Measurements from ENCODE around the gene GABRR3. TPM values are rescaled to one million over a fixed set of nuclear protein-coding genes. Genes with fewer than 3 reads are reported as not detected.

The GABRR3 gene
- total and polyA plus RNA-seq, 2 experiments from 2014 or later = not detected

DNA sequence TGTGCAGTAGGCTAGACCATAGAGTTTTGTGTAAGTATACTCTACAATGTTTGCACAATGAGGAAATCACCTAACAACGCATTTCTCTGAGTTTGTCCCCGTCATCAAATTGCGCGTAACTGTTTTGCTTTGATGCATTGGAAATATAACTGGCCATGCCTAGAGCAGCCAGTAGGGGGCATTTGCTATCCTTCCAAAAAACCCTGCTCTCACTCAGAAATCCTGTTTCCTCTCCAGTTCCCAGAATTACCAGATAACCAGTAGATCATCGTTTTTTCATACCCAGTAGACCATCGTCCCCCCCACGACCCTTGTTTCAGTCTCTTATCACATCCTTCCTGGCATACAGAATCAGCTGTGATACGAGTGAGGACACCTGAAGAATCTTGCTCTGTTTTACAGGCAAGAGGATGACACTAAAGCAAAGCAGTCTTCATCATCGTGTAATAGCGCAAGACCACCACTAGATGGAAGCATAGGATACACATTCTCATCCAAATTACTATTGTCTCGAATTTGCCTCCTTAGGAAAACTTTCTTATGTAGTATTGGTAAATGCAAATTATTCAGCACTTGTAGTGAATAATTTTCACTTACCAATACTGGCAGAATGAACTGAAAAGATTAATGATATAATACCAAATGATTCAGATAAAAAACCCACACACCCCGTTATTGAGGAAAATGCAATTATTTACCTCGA lies 4.4 kb upstream of the GABRR3 start:
- peaks cover 1% of the 10 kb centered on the region for H3K27me3 Mint-ChIP-seq (ENCODE audit: insufficient read depth, low read depth, poor library complexity)
- peak; percentile 84 for DNase-seq (ENCODE audit: low spot score)
- peaks cover 7% of the 10 kb centered on the region for H3K9me3 Mint-ChIP-seq
- Histone ChIP-seq H3F3A (replicated peaks; ENCODE audit: low read depth) (no peaks in the 10 kb centered on the region), H3K79me2 (replicated peaks; ENCODE audit: insufficient read depth) (no peaks in the 10 kb centered on the region), H4K20me1 (replicated peaks; ENCODE audit: insufficient read depth) (no peaks in the 10 kb centered on the region), H3K4me3 (peak overlapping the region; percentile 53), H3K27me3 (ENCODE audit: insufficient read depth) (no peaks in the 10 kb centered on the region), H3K9me2 (ENCODE audit: insufficient read depth) (no peaks in the 10 kb centered on the region), H3K36me3 (ENCODE audit: insufficient read depth) (no peaks in the 10 kb centered on the region), H3K27ac (ENCODE audit: low read depth) (no peak overlapping the region), H2AFZ (peak overlapping the region; percentile 74; the same call in 1 of the 2 replicates), H3K4me1 (ENCODE audit: insufficient read depth) (0 out of 2 replicates have a peak, but pooled peaks cover 7% of the 10 kb centered on the region), H3K4me2 (peak overlapping the region; percentile 75)
- H3K27ac Mint-ChIP-seq = peak overlapping the region; percentile 88
- peaks cover 5% of the 10 kb centered on the region for H3K36me3 Mint-ChIP-seq (ENCODE audit: low read depth)
- H3K4me1 Mint-ChIP-seq = peaks cover 7% of the 10 kb centered on the region; the same call in 2 of the 3 replicates
- TF ChIP-seq CTCF (conservative IDR thresholded peaks at IDR 0.05; ENCODE audit: low read depth in 2 of 2) = peak; percentile 89 to 100
- TF ChIP-seq CREB1 (CRISPR knock-in tag; IDR thresholded peaks at IDR 0.05; ENCODE audit: low read depth) = peak; percentile 82
- no peak for TF ChIP-seq EZH2phosphoT487 (IDR thresholded peaks at IDR 0.05; ENCODE audit: unreplicated experiment)
- no peak for TF ChIP-seq ZNF114 (CRISPR knock-in tag; IDR thresholded peaks at IDR 0.05)
- peak overlapping the region; percentile 85 for H3K4me3 Mint-ChIP-seq
- peak; percentile 83 for ATAC-seq

DNA sequence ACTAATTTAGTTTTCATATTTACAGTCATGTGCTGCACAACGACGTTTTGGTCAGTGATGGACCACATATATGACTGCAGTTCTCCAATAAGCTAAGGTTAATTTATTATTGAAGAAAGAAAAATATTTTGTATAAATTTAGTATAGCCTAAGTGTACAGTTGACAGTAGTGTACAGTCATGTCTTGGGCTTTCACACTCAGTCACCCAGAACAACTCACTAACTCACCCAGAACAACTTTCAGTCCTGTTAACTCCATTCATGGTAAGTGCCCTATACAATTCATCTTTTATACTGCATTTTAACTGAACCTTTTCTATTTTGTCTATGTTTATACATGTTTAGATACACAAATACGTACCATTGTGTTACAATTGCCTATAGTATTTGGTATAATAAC lies 3.8 kb upstream of the GABRR3 start:
- Mint-ChIP-seq H3K4me3 (no peak overlapping the region), H3K27me3 (ENCODE audit: insufficient read depth, low read depth, poor library complexity) (peaks cover 1% of the 10 kb centered on the region), H3K27ac (no peak overlapping the region), H3K4me1 (peaks cover 7% of the 10 kb centered on the region; the same call in 2 of the 3 replicates), H3K9me3 (peaks cover 7% of the 10 kb centered on the region), H3K36me3 (ENCODE audit: low read depth) (peaks cover 5% of the 10 kb centered on the region)
- H3K27ac ChIP-seq (ENCODE audit: low read depth) = no peak overlapping the region
- no peak overlapping the region for H3K4me2 ChIP-seq
- no peaks in the 10 kb centered on the region for H3F3A ChIP-seq (replicated peaks; ENCODE audit: low read depth)
- H3K4me3 ChIP-seq = peak overlapping the region; percentile 53
- DNase-seq (ENCODE audit: low spot score) (no peak), ATAC-seq (no peak)
- H2AFZ ChIP-seq = peak overlapping the region; percentile 34; the same call in 1 of the 2 replicates
- H3K79me2 ChIP-seq (replicated peaks; ENCODE audit: insufficient read depth) = no peaks in the 10 kb centered on the region
- H3K36me3 ChIP-seq (ENCODE audit: insufficient read depth) = no peaks in the 10 kb centered on the region
- H3K4me1 ChIP-seq (ENCODE audit: insufficient read depth) = 0 out of 2 replicates have a peak, but pooled peaks cover 7% of the 10 kb centered on the region
- no peaks in the 10 kb centered on the region for H3K27me3 ChIP-seq (ENCODE audit: insufficient read depth)
- H3K9me2 ChIP-seq (ENCODE audit: insufficient read depth) = no peaks in the 10 kb centered on the region
- no peaks in the 10 kb centered on the region for H4K20me1 ChIP-seq (replicated peaks; ENCODE audit: insufficient read depth)
- no peak for TF ChIP-seq CTCF (conservative IDR thresholded peaks at IDR 0.05; ENCODE audit: low read depth in 2 of 2)
- TF ChIP-seq ZNF114 (CRISPR knock-in tag; IDR thresholded peaks at IDR 0.05) = no peak
- no peak for TF ChIP-seq REST (IDR thresholded peaks at IDR 0.05; ENCODE audit: unreplicated experiment)
- no peak for TF ChIP-seq EZH2 (IDR thresholded peaks at IDR 0.05; ENCODE audit: low read depth, unreplicated experiment)
- no peak for TF ChIP-seq ZNF331 (CRISPR knock-in tag; IDR thresholded peaks at IDR 0.05; ENCODE audit: low read depth)
- TF ChIP-seq POLR2AphosphoS5 (IDR thresholded peaks at IDR 0.05; ENCODE audit: low read depth) = no peak
- no peak for TF ChIP-seq ETS1 (IDR thresholded peaks at IDR 0.05)

Measured in GM23338 (cell line).